Esophagus squamous epithelium (tissue), 4 donors: ENCODE data around the gene STRIP2.

Experiments
- POLR2A ChIP-seq, 4 donors: fragments of 450-650 bp; IDR thresholded peaks; one replicate each; pipeline ENCODE4 v1.6.1; 2017; ENCODE audit warnings: antibody characterized with exemption in 4 of 4, mild to moderate bottlenecking in 4 of 4, moderate library complexity in 3 of 4
- TF ChIP-seq, protein P1 (sequence below), 6 experiments: fragments of 450-650 bp in 4 of 6; fragments of 200-600 bp in 2 of 6; sonication (generic) in 2 of 6; IDR thresholded peaks; one replicate each; pipeline ENCODE4 v1.5.1; 2016 to 2019; ENCODE audit warnings: antibody characterized with exemption in 6 of 6, mild to moderate bottlenecking in 4 of 6, moderate library complexity in 4 of 6

DNA sequence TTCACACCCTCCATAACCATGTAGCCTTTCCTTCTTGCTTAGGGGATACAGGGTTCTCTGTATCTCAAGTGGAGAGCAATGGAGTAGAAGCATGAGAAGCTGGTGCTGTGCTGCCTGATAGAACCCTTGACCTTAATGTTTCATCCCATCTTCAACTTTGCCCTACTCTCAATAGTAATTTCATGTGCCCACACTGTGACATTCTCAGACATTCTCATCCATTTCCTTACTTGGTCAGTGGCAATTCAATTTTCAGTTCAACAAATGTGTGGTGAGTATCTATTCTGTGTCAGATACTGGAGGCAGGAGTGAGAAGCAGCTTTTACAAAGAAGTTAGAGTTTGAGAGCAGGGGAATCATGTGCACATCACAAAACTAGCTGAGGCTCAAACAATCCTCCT lies 16.1 kb downstream of the STRIP2 start:
- TF ChIP-seq POLR2A (IDR thresholded peaks at IDR 0.05) = no peak
- TF ChIP-seq, protein P1, sequence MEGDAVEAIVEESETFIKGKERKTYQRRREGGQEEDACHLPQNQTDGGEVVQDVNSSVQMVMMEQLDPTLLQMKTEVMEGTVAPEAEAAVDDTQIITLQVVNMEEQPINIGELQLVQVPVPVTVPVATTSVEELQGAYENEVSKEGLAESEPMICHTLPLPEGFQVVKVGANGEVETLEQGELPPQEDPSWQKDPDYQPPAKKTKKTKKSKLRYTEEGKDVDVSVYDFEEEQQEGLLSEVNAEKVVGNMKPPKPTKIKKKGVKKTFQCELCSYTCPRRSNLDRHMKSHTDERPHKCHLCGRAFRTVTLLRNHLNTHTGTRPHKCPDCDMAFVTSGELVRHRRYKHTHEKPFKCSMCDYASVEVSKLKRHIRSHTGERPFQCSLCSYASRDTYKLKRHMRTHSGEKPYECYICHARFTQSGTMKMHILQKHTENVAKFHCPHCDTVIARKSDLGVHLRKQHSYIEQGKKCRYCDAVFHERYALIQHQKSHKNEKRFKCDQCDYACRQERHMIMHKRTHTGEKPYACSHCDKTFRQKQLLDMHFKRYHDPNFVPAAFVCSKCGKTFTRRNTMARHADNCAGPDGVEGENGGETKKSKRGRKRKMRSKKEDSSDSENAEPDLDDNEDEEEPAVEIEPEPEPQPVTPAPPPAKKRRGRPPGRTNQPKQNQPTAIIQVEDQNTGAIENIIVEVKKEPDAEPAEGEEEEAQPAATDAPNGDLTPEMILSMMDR (IDR thresholded peaks at IDR 0.05) = no peak
